HepG2 (cell line): ENCODE data around the gene LRP1B. TPM values are rescaled to one million over a fixed set of nuclear protein-coding genes. Genes with fewer than 3 reads are reported as not detected.
A peak's percentile ranks its signal among the peaks of the same experiment; 100 is the strongest.

Experiments
- ATAC-seq: fragments of 200-7000 bp; cut with Tn5 transposase; 3 replicates; pipeline ENCODE4 v1.9.1; 2020; ENCODE audit warnings: mild to moderate bottlenecking, moderate library complexity
- BruUV-seq: library from RNA; stranded (reverse); fragments of 400-500 nt; replicated peaks from 2 replicates; lab custom pipeline; 2021; lab: Mats Ljungman, UMichigan
- CTCF ChIA-PET: fragments of 300-600 bp; formaldehyde crosslinking; extraction: SDS; loops from one replicate; lab custom pipeline; 2021; ENCODE audit warnings: low total read pairs, inconsistent platforms, low intra/inter-chr PET ratio; lab: Yijun Ruan, JAX
- POLR2A ChIA-PET: fragments of 350-600 bp; sonication (Branson Sonifier 250); formaldehyde crosslinking; loops from one replicate; lab custom pipeline; 2020; ENCODE audit warnings: antibody characterized with exemption, inconsistent platforms; lab: Yijun Ruan, JAX
- DNase-seq: peaks from one replicate; pipeline ENCODE4 v3.0.0-alpha.2; 2015; ENCODE audit warnings: low spot score
- FAIRE-seq: peaks from 3 replicates; lab custom pipeline; 2011; peaks lifted over from hg19 to GRCh38; lab: Jason Lieb, UNC
- H2AFZ ChIP-seq: one replicate; pipeline ENCODE4 v1.6.1; 2011; ENCODE audit warnings: low read length, inconsistent platforms
- H3K27ac ChIP-seq: fragments of 300-600 bp; 3 replicates; pipeline ENCODE4 v1.8.0; 2011; ENCODE audit warnings: mixed run types, mild to moderate bottlenecking, mixed read lengths, low read length, inconsistent platforms; ENCODE audit not compliant: insufficient read depth; ENCODE audit errors: extremely low read length
- H3K27me3 ChIP-seq, 2 experiments: fragments of 200-600 bp in 1 of 2; 2 replicates in 1 of 2; 3 replicates in 1 of 2; pipeline versions ENCODE4 v1.6.0 to v1.8.0; 2011; ENCODE audit warnings: low read length in 2 of 2, mild to moderate bottlenecking in 2 of 2, moderate library complexity in 2 of 2, inconsistent platforms in 1 of 2; ENCODE audit not compliant: insufficient read depth in 2 of 2, control insufficient read depth in 1 of 2
- H3K36me3 ChIP-seq, 2 experiments: fragments of 200-600 bp in 1 of 2; replicated peaks in 1 of 2; 2 replicates in 1 of 2; 3 replicates in 1 of 2; pipeline versions ENCODE4 v1.5.1 to v1.8.0; 2011; ENCODE audit warnings: low read length in 2 of 2, inconsistent platforms in 1 of 2; ENCODE audit not compliant: insufficient read depth in 2 of 2, control insufficient read depth in 1 of 2
- H3K4me1 ChIP-seq: 2 replicates; pipeline ENCODE4 v1.5.1; 2012; ENCODE audit warnings: low read length, inconsistent platforms; ENCODE audit not compliant: insufficient read depth
- H3K4me2 ChIP-seq: 2 replicates; pipeline ENCODE4 v1.6.0; 2011; ENCODE audit warnings: low read depth, low read length, inconsistent platforms
- H3K4me3 ChIP-seq, 3 experiments: fragments of 200-600 bp in 1 of 3; sonication (generic), shearing (Covaris generic) in 1 of 3; replicated peaks in 1 of 3; 2 replicates each; pipeline ENCODE4 v1.5.1; 2011 to 2016; ENCODE audit warnings: low read length in 3 of 3, inconsistent platforms in 2 of 3, low read depth in 2 of 3, mild to moderate bottlenecking in 2 of 3, control low read depth in 1 of 3, mixed read lengths in 1 of 3; ENCODE audit not compliant: insufficient read depth in 1 of 3
- H3K79me2 ChIP-seq: one replicate; pipeline ENCODE4 v1.6.1; 2011; ENCODE audit warnings: low read length, inconsistent platforms; ENCODE audit not compliant: insufficient read depth
- H3K9ac ChIP-seq: 2 replicates; pipeline ENCODE4 v1.6.0; 2011; ENCODE audit warnings: mild to moderate bottlenecking, low read depth, low read length, inconsistent platforms; ENCODE audit not compliant: insufficient read depth
- H3K9me3 ChIP-seq: 2 replicates; pipeline ENCODE4 v1.5.1; 2012; ENCODE audit warnings: mild to moderate bottlenecking, low read length
- H4K20me1 ChIP-seq: 2 replicates; pipeline ENCODE4 v1.6.0; 2011; ENCODE audit warnings: inconsistent platforms, mild to moderate bottlenecking, low read length, moderate library complexity; ENCODE audit not compliant: insufficient read depth
- CC2D1A ChIP-seq: sonication (generic); formaldehyde crosslinking; IDR thresholded peaks from 2 replicates; pipeline ENCODE4 v1.8.1; 2023; ENCODE audit warnings: mild to moderate bottlenecking, missing genetic modification reagents
- CEBPG ChIP-seq: IDR thresholded peaks from 2 replicates; pipeline ENCODE4 v1.6.1; 2016
- EHMT2 ChIP-seq: fragments of 200-600 bp; sonication (generic); IDR thresholded peaks from 2 replicates; pipeline ENCODE4 v1.7.0; 2017; ENCODE audit warnings: antibody characterized with exemption, low read depth, low read length, borderline replicate concordance
- FOXC1 ChIP-seq: sonication (generic); formaldehyde crosslinking; IDR thresholded peaks from 2 replicates; pipeline ENCODE4 v1.8.0; 2022; ENCODE audit warnings: mild to moderate bottlenecking, missing genetic modification reagents, borderline replicate concordance
- FOXO1 ChIP-seq: sonication (generic); formaldehyde crosslinking; IDR thresholded peaks from 2 replicates; pipeline ENCODE4 v1.4.0; 2020; ENCODE audit warnings: missing genetic modification reagents
- PHB2 ChIP-seq: fragments of 450-650 bp; IDR thresholded peaks from 2 replicates; pipeline ENCODE4 v1.6.1; 2018; ENCODE audit not compliant: partially characterized antibody
- ZKSCAN5 ChIP-seq: sonication (generic); formaldehyde crosslinking; IDR thresholded peaks from 2 replicates; pipeline ENCODE4 v1.5.1; 2020; ENCODE audit warnings: mild to moderate bottlenecking, missing genetic modification reagents
- WGBS: methylation state at CpG from one replicate; pipeline ENCODE4 v1.1.6; 2017; ENCODE audit warnings: low lambda C conversion rate; 5-methylcytosine and 5-hydroxymethylcytosine counted together
- in situ Hi-C: cut with HindIII; loops from 2 replicates; pipeline ENCODE4 v1.10.0; 2017; ENCODE audit warnings: low pct_unique_long_range_greater_than_20kb; ENCODE audit not compliant: extremely low pct_ligation_motif_present
- intact Hi-C: fragments of 100-400 bp; cut with micrococcal nuclease; formaldehyde crosslinking; loops from one replicate; pipeline ENCODE4 v1.10.0; 2022; ENCODE audit not compliant: unreplicated experiment
- polyA plus RNA-seq, 8 experiments: library from polyadenylated mRNA; depleted of rRNA in 3 of 8; stranded (reverse) in 7 of 8; unstranded in 1 of 8; fragments of >200 nt; fragmentation: Illumina TruSeq in 4 of 8; extraction: Trizol in 4 of 8; gene quantifications; 2 replicates each; pipeline versions ENCODE4 v1.2.1 to v1.2.3, GENCODE V29; 2011 to 2016; ENCODE audit warnings: low read depth in 4 of 8, missing spikeins in 1 of 8, mixed read lengths in 1 of 8; ENCODE audit not compliant: insufficient read depth in 1 of 8
- total RNA-seq, 5 experiments: library from RNA; depleted of rRNA; stranded (reverse); fragments of >200 nt; fragmentation: Illumina TruSeq; extraction: Trizol; gene quantifications; 2 replicates each; pipeline ENCODE4 v1.2.3, GENCODE V29; 2016; ENCODE audit warnings: low read depth in 1 of 5
- TF ChIP-seq, protein P1 (sequence below): sonication (generic); formaldehyde crosslinking; IDR thresholded peaks from 2 replicates; pipeline ENCODE4 v1.8.0; 2022; ENCODE audit warnings: mild to moderate bottlenecking, missing genetic modification reagents, moderate library complexity
- TF ChIP-seq, protein P2 (sequence below): sonication (generic); formaldehyde crosslinking; IDR thresholded peaks from 2 replicates; pipeline ENCODE4 v1.5.0; 2020; ENCODE audit warnings: mild to moderate bottlenecking, missing genetic modification reagents, moderate library complexity
- TF ChIP-seq, protein P3 (sequence below): sonication (generic); formaldehyde crosslinking; IDR thresholded peaks from 2 replicates; pipeline ENCODE4 v1.4.0; 2020; ENCODE audit warnings: missing genetic modification reagents
- TF ChIP-seq, protein P4 (sequence below): IDR thresholded peaks from 2 replicates; pipeline ENCODE4 v1.6.1; 2012; ENCODE audit warnings: low read length, improper control_type of control experiment
- TF ChIP-seq, protein P5 (sequence below): IDR thresholded peaks from 2 replicates; pipeline ENCODE4 v1.6.1; 2016; ENCODE audit warnings: missing genetic modification reagents, missing compliant biosample characterization
- TF ChIP-seq, protein P6 (sequence below): sonication (generic); formaldehyde crosslinking; IDR thresholded peaks from 2 replicates; pipeline ENCODE4 v1.5.0; 2020; ENCODE audit warnings: mild to moderate bottlenecking, missing genetic modification reagents, borderline replicate concordance

The LRP1B gene
- total and polyA plus RNA-seq, 2 of the 13 experiments (the other 11 are each of a cell fraction or from before 2014, with no cell fraction given): 0.04 TPM; not detected in 1

DNA sequence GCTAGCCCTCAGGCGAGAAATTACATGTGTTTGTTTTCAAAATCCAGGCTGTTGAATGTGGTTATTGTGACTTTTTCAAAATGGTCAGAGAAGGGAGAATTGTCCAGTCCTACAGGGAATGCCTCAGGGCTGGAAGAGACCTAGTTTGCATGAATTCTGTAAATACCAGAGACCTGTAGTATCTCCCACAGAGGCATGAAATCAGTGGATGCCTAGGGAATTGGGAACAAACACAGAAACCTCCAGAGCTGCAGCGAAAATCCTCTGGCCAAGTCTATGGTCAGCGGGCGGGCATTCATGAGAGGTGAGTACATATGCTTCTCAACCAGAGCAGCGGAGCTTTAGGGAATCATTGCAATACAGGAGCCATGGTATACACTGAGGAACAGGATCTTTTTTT, 1754.1 kb downstream of the LRP1B start:
- H3K9me3 ChIP-seq: no peaks in the 10 kb centered on the region
- in situ Hi-C loops (no loop called here), intact Hi-C loops (no loop called here)
- no peak overlapping the region for H3K9ac ChIP-seq
- ATAC-seq (peak; percentile 47), FAIRE-seq (no peak), DNase-seq (no peak)
- no peaks in the 10 kb centered on the region for H3K27me3 ChIP-seq
- ChIA-PET POLR2A (no interaction called here), CTCF (no interaction called here)
- no peak overlapping the region for H3K4me3 ChIP-seq
- no peaks in the 10 kb centered on the region for H3K36me3 ChIP-seq
- H4K20me1 ChIP-seq: no peaks in the 10 kb centered on the region; the same call in 1 of the 2 replicates
- no peak overlapping the region for H2AFZ ChIP-seq
- BruUV-seq: no TSS peak
- no peaks in the 10 kb centered on the region for H3K79me2 ChIP-seq
- H3K27ac ChIP-seq: no peak overlapping the region
- no peak overlapping the region for H3K4me2 ChIP-seq
- H3K4me1 ChIP-seq: no peaks in the 10 kb centered on the region
- WGBS: 35% methylated on average over 5 of the region's 5 CpGs
- TF ChIP-seq FOXC1 (no peak), PHB2 (no peak), FOXO1 (CRISPR knock-in tag) (no peak), CC2D1A (CRISPR knock-in tag) (no peak), ZKSCAN5 (no peak), EHMT2 (no peak), CEBPG (CRISPR knock-in tag) (no peak)
- TF ChIP-seq, protein P1, sequence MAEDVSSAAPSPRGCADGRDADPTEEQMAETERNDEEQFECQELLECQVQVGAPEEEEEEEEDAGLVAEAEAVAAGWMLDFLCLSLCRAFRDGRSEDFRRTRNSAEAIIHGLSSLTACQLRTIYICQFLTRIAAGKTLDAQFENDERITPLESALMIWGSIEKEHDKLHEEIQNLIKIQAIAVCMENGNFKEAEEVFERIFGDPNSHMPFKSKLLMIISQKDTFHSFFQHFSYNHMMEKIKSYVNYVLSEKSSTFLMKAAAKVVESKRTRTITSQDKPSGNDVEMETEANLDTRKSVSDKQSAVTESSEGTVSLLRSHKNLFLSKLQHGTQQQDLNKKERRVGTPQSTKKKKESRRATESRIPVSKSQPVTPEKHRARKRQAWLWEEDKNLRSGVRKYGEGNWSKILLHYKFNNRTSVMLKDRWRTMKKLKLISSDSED (CRISPR knock-in tag): no peak
- TF ChIP-seq, protein P2, sequence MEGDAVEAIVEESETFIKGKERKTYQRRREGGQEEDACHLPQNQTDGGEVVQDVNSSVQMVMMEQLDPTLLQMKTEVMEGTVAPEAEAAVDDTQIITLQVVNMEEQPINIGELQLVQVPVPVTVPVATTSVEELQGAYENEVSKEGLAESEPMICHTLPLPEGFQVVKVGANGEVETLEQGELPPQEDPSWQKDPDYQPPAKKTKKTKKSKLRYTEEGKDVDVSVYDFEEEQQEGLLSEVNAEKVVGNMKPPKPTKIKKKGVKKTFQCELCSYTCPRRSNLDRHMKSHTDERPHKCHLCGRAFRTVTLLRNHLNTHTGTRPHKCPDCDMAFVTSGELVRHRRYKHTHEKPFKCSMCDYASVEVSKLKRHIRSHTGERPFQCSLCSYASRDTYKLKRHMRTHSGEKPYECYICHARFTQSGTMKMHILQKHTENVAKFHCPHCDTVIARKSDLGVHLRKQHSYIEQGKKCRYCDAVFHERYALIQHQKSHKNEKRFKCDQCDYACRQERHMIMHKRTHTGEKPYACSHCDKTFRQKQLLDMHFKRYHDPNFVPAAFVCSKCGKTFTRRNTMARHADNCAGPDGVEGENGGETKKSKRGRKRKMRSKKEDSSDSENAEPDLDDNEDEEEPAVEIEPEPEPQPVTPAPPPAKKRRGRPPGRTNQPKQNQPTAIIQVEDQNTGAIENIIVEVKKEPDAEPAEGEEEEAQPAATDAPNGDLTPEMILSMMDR: no peak
- TF ChIP-seq, protein P3, sequence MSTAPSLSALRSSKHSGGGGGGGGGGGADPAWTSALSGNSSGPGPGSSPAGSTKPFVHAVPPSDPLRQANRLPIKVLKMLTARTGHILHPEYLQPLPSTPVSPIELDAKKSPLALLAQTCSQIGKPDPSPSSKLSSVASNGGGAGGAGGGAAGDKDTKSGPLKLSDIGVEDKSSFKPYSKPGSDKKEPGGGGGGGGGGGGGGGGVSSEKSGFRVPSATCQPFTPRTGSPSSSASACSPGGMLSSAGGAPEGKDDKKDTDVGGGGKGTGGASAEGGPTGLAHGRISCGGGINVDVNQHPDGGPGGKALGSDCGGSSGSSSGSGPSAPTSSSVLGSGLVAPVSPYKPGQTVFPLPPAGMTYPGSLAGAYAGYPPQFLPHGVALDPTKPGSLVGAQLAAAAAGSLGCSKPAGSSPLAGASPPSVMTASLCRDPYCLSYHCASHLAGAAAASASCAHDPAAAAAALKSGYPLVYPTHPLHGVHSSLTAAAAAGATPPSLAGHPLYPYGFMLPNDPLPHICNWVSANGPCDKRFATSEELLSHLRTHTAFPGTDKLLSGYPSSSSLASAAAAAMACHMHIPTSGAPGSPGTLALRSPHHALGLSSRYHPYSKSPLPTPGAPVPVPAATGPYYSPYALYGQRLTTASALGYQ: no peak
- TF ChIP-seq, protein P4, sequence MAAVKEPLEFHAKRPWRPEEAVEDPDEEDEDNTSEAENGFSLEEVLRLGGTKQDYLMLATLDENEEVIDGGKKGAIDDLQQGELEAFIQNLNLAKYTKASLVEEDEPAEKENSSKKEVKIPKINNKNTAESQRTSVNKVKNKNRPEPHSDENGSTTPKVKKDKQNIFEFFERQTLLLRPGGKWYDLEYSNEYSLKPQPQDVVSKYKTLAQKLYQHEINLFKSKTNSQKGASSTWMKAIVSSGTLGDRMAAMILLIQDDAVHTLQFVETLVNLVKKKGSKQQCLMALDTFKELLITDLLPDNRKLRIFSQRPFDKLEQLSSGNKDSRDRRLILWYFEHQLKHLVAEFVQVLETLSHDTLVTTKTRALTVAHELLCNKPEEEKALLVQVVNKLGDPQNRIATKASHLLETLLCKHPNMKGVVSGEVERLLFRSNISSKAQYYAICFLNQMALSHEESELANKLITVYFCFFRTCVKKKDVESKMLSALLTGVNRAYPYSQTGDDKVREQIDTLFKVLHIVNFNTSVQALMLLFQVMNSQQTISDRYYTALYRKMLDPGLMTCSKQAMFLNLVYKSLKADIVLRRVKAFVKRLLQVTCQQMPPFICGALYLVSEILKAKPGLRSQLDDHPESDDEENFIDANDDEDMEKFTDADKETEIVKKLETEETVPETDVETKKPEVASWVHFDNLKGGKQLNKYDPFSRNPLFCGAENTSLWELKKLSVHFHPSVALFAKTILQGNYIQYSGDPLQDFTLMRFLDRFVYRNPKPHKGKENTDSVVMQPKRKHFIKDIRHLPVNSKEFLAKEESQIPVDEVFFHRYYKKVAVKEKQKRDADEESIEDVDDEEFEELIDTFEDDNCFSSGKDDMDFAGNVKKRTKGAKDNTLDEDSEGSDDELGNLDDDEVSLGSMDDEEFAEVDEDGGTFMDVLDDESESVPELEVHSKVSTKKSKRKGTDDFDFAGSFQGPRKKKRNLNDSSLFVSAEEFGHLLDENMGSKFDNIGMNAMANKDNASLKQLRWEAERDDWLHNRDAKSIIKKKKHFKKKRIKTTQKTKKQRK: no peak
- TF ChIP-seq, protein P5, sequence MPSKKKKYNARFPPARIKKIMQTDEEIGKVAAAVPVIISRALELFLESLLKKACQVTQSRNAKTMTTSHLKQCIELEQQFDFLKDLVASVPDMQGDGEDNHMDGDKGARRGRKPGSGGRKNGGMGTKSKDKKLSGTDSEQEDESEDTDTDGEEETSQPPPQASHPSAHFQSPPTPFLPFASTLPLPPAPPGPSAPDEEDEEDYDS (CRISPR knock-in tag): no peak
- TF ChIP-seq, protein P6, sequence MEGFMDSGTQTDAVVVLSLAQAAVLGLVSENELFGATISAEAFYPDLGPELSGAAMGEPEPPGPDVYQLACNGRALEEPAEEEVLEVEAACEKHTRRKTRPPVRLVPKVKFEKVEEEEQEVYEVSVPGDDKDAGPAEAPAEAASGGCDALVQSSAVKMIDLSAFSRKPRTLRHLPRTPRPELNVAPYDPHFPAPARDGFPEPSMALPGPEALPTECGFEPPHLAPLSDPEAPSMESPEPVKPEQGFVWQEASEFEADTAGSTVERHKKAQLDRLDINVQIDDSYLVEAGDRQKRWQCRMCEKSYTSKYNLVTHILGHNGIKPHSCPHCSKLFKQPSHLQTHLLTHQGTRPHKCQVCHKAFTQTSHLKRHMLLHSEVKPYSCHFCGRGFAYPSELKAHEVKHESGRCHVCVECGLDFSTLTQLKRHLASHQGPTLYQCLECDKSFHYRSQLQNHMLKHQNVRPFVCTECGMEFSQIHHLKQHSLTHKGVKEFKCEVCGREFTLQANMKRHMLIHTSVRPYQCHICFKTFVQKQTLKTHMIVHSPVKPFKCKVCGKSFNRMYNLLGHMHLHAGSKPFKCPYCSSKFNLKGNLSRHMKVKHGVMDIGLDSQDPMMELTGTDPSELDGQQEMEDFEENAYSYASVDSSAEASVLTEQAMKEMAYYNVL (CRISPR knock-in tag): no peak
